GM12878 (cell line): ENCODE results near the gene ACD. TPM values are rescaled to one million over a fixed set of nuclear protein-coding genes. Genes with fewer than 3 reads are reported as not detected.

Source experiments
- ATAC-seq: fragments of 200-7000 bp; cut with Tn5 transposase; 3 replicates; pipeline ENCODE4 v1.9.1; 2020; ENCODE audit warnings: mild to moderate bottlenecking, moderate library complexity
- BruUV-seq: library from RNA; stranded (reverse); fragments of 400-500 nt; replicated peaks from 2 replicates; lab custom pipeline; 2021; lab: Mats Ljungman, UMichigan
- CTCF ChIA-PET: fragments of 300-600 bp; sonication (Branson Sonifier 250); formaldehyde crosslinking; extraction: SDS; loops from one replicate; lab custom pipeline; 2021; ENCODE audit warnings: inconsistent platforms; lab: Yijun Ruan, JAX
- POLR2A ChIA-PET: fragments of 350-600 bp; formaldehyde crosslinking; extraction: SDS; loops from one replicate; lab custom pipeline; 2021; ENCODE audit warnings: inconsistent platforms; lab: Charles Lee
- RAD21 ChIA-PET: fragments of 300-600 bp; sonication (Branson Sonifier 250); formaldehyde crosslinking; loops from one replicate; lab custom pipeline; 2023; ENCODE audit warnings: antibody characterized with exemption; ENCODE audit not compliant: unreplicated experiment; lab: Charles Lee
- SMC1A ChIA-PET: fragments of 300-600 bp; sonication (Branson Sonifier 250); formaldehyde crosslinking; loops from one replicate; lab custom pipeline; 2023; ENCODE audit not compliant: unreplicated experiment, uncharacterized antibody; lab: Charles Lee
- DNase-seq: peaks from one replicate; pipeline ENCODE4 v3.0.0-alpha.2; 2011; ENCODE audit warnings: low read depth, low spot score
- FAIRE-seq: peaks from 3 replicates; lab custom pipeline; 2011; peaks lifted over from hg19 to GRCh38; lab: Jason Lieb, UNC
- H2AFZ ChIP-seq: 2 replicates; pipeline ENCODE4 v1.6.0; 2011; ENCODE audit warnings: low read depth, low read length, control low read depth; ENCODE audit not compliant: control insufficient read depth
- H3K27ac ChIP-seq: 2 replicates; pipeline ENCODE4 v1.5.1; 2011; ENCODE audit warnings: control low read depth; ENCODE audit not compliant: control insufficient read depth, insufficient read depth
- H3K27me3 ChIP-seq, 2 experiments: replicated peaks in 1 of 2; 2 replicates each; pipeline versions ENCODE4 v1.6.0 to v1.6.1; 2011; ENCODE audit warnings: low read length in 1 of 2; ENCODE audit not compliant: control insufficient read depth in 2 of 2, insufficient read depth in 2 of 2
- H3K36me3 ChIP-seq, 2 experiments: 2 replicates each; pipeline ENCODE4 v1.5.1; 2011; ENCODE audit warnings: low read length in 1 of 2; ENCODE audit not compliant: control insufficient read depth in 2 of 2, insufficient read depth in 2 of 2
- H3K4me1 ChIP-seq: 2 replicates; pipeline ENCODE4 v1.6.1; 2011; ENCODE audit warnings: mild to moderate bottlenecking, low read length, moderate library complexity, mixed read lengths; ENCODE audit not compliant: control insufficient read depth, insufficient read depth
- H3K4me2 ChIP-seq: 2 replicates; pipeline ENCODE4 v1.6.0; 2011; ENCODE audit warnings: control low read depth; ENCODE audit not compliant: control insufficient read depth, insufficient read depth
- H3K4me3 ChIP-seq: fragments of 200-600 bp; sonication (generic); 2 replicates; pipeline ENCODE4 v1.5.1; 2016
- H3K79me2 ChIP-seq: 2 replicates; pipeline ENCODE4 v1.6.0; 2011; ENCODE audit warnings: low read length; ENCODE audit not compliant: control insufficient read depth, insufficient read depth
- H3K9ac ChIP-seq: 2 replicates; pipeline ENCODE4 v1.8.0; 2011; ENCODE audit warnings: low read length, control low read depth, mixed read lengths; ENCODE audit not compliant: control insufficient read depth, insufficient read depth
- H3K9me3 ChIP-seq: replicated peaks from 3 replicates; pipeline ENCODE4 v1.5.1; 2011; ENCODE audit warnings: mild to moderate bottlenecking, low read length; ENCODE audit not compliant: control insufficient read depth, insufficient read depth
- H4K20me1 ChIP-seq: 2 replicates; pipeline ENCODE4 v1.6.0; 2011; ENCODE audit not compliant: control insufficient read depth, insufficient read depth
- CBX3 ChIP-seq: fragments of 200-600 bp; sonication (generic); IDR thresholded peaks from 2 replicates; pipeline ENCODE4 v1.6.1; 2016; ENCODE audit warnings: low read depth, borderline replicate concordance
- CHD1 ChIP-seq: IDR thresholded peaks from 2 replicates; pipeline ENCODE4 v1.6.1; 2012; ENCODE audit warnings: low read depth, low read length, improper control_type of control experiment
- NFYA ChIP-seq: IDR thresholded peaks from 2 replicates; pipeline ENCODE4 v1.6.1; 2011; ENCODE audit warnings: low read depth, mild to moderate bottlenecking, low read length, improper control_type of control experiment, borderline replicate concordance
- PML ChIP-seq: IDR thresholded peaks from 2 replicates; pipeline ENCODE4 v1.6.1; 2012; ENCODE audit warnings: low read length, inconsistent platforms
- POU2F2 ChIP-seq: IDR thresholded peaks from 3 replicates; pipeline ENCODE4 v1.6.1; 2011; ENCODE audit warnings: low read depth, mild to moderate bottlenecking, low read length, borderline replicate concordance
- SIN3A ChIP-seq: IDR thresholded peaks from 2 replicates; pipeline ENCODE4 v1.6.1; 2012; ENCODE audit warnings: low read depth, low read length, improper control_type of control experiment
- TBL1XR1 ChIP-seq: IDR thresholded peaks from 2 replicates; pipeline ENCODE4 v1.6.1; 2012; ENCODE audit warnings: low read depth, low read length, improper control_type of control experiment
- WRNIP1 ChIP-seq: IDR thresholded peaks from 2 replicates; pipeline ENCODE4 v1.6.1; 2011; ENCODE audit warnings: low read depth, low read length, improper control_type of control experiment, borderline replicate concordance
- ZNF217 ChIP-seq: fragments of 450-650 bp; IDR thresholded peaks from 2 replicates; pipeline ENCODE4 v1.6.1; 2017; ENCODE audit warnings: antibody characterized with exemption, mild to moderate bottlenecking
- WGBS: methylation state at CpG from one replicate; pipeline ENCODE4 v1.1.6; 2016; ENCODE audit warnings: low lambda C conversion rate; ENCODE audit not compliant: insufficient replicate concordance, insufficient coverage; ENCODE audit errors: missing lambda C conversion rate; 5-methylcytosine and 5-hydroxymethylcytosine counted together
- in situ Hi-C: fragments of 300-500 bp; cut with MboI; formaldehyde crosslinking; loops from 9 replicates; pipeline ENCODE4 v1.14.3; 2018; ENCODE audit warnings: mixed read lengths
- intact Hi-C: fragments of 100-400 bp; cut with micrococcal nuclease; formaldehyde crosslinking; loops from one replicate; pipeline ENCODE4 v1.14.2; 2022; ENCODE audit not compliant: unreplicated experiment
- polyA plus RNA-seq, 11 experiments: library from polyadenylated mRNA; depleted of rRNA in 4 of 11; unstranded in 6 of 11; stranded (reverse) in 5 of 11; fragments of >200 nt; fragmentation: Nextera tagmentation in 4 of 11; fragmentation: Illumina TruSeq in 1 of 11; extraction: Ambion mirVana in 4 of 11; extraction: Trizol in 1 of 11; gene quantifications; 1 replicate in 1 of 11; 2 replicates in 10 of 11; pipeline versions ENCODE4 v1.2.1 to v1.2.3, GENCODE V29; 2011 to 2016; ENCODE audit warnings: inconsistent platforms in 2 of 11, missing spikeins in 2 of 11, low read depth in 1 of 11
- total RNA-seq, 4 experiments: library from RNA; depleted of rRNA in 3 of 4; stranded (reverse); fragments of >200 nt in 3 of 4; fragmentation: Illumina TruSeq in 1 of 4; extraction: Trizol in 1 of 4; gene quantifications; 2 replicates each; pipeline versions ENCODE4 v1.2.1 to v1.2.3, GENCODE V29; 2013 to 2021
- TF ChIP-seq, protein P1 (sequence below): fragments of 450-650 bp; formaldehyde crosslinking; IDR thresholded peaks from 2 replicates; pipeline ENCODE4 v1.4.0; 2022; ENCODE audit warnings: mild to moderate bottlenecking, moderate library complexity
- TF ChIP-seq, protein P2 (sequence below): IDR thresholded peaks from 2 replicates; pipeline ENCODE4 v1.6.1; 2011; ENCODE audit warnings: borderline replicate concordance, low read depth, mild to moderate bottlenecking, moderate library complexity, low read length; ENCODE audit not compliant: insufficient read depth, poor library complexity, severe bottlenecking
- TF ChIP-seq, protein P3 (sequence below): fragments of 150-350 bp; IDR thresholded peaks from 2 replicates; pipeline ENCODE4 v1.6.1; 2014; ENCODE audit warnings: mild to moderate bottlenecking, low read depth, low read length

The ACD gene
- total and polyA plus RNA-seq, 10 of the 15 experiments (the other 5 are each of a cell fraction or from before 2014, with no cell fraction given) = 2.9 to 46.7 (median 23.9) TPM

DNA sequence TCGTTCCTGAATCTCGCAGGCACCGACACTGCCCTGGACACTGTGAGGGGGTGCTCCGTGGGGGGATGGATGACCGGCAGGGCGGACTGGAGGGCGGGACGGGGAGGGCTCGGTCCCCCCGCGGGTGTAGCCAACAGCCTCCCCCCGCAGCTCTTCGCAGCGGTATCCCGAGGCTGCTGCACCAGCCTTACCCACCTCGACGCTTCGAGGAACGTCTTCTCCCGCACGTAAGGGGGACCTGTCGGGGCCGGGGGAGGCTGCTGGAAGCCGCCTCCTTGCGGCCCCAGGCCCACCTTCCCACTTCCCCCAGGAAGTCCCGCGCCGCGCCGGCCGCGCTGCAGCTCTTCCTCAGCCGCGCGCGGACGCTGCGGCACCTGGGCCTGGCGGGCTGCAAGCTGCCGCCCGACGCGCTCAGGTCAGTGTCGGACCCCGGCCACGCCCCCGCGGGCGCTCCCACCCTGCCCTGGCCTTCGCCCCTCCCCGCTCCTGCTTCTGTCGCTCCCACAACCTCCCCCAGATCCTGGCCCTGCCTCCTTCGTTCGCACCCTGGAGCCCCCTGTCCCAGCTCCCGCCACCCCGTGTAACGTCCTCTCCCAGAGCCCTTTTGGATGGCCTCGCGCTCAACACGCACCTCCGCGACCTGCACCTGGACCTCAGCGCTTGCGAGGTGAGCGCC is 11.8 kb downstream of the ACD start:
- SMC1A ChIA-PET = no interaction called here
- Histone ChIP-seq H3K9me3 (no peaks in the 10 kb centered on the region), H3K9ac (no peak overlapping the region), H2AFZ (no peak overlapping the region), H3K4me2 (no peak overlapping the region), H3K4me1 (peaks cover 11% of the 10 kb centered on the region; the same call in 1 of the 2 replicates), H4K20me1 (no peaks in the 10 kb centered on the region), H3K27ac (no peak overlapping the region), H3K79me2 (peaks cover 11% of the 10 kb centered on the region), H3K4me3 (no peak overlapping the region), H3K36me3 (peaks cover 0 to 3% of the 10 kb centered on the region in 2 experiments; a peak in 3 of 4 replicates), H3K27me3 (no peaks in the 10 kb centered on the region)
- BruUV-seq = no TSS peak
- DNase-seq = no peak
- ATAC-seq = no peak
- in situ Hi-C loops = no loop called here
- TF ChIP-seq, protein P1, sequence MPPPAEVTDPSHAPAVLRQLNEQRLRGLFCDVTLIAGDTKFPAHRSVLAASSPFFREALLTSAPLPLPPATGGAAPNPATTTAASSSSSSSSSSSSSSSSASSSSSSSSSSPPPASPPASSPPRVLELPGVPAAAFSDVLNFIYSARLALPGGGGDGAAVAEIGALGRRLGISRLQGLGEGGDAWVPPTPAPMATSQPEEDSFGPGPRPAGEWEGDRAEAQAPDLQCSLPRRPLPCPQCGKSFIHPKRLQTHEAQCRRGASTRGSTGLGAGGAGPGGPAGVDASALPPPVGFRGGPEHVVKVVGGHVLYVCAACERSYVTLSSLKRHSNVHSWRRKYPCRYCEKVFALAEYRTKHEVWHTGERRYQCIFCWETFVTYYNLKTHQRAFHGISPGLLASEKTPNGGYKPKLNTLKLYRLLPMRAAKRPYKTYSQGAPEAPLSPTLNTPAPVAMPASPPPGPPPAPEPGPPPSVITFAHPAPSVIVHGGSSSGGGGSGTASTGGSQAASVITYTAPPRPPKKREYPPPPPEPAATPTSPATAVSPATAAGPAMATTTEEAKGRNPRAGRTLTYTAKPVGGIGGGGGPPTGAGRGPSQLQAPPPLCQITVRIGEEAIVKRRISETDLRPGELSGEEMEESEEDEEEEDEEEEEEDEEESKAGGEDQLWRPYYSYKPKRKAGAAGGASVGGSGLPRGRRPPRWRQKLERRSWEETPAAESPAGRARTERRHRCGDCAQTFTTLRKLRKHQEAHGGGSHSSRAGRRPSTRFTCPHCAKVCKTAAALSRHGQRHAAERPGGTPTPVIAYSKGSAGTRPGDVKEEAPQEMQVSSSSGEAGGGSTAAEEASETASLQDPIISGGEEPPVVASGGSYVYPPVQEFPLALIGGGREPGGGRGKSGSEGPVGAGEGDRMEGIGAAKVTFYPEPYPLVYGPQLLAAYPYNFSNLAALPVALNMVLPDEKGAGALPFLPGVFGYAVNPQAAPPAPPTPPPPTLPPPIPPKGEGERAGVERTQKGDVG (CRISPR knock-in tag) = no peak
- TF ChIP-seq WRNIP1 = no peak
- no peak for TF ChIP-seq ZNF217
- TF ChIP-seq, protein P2, sequence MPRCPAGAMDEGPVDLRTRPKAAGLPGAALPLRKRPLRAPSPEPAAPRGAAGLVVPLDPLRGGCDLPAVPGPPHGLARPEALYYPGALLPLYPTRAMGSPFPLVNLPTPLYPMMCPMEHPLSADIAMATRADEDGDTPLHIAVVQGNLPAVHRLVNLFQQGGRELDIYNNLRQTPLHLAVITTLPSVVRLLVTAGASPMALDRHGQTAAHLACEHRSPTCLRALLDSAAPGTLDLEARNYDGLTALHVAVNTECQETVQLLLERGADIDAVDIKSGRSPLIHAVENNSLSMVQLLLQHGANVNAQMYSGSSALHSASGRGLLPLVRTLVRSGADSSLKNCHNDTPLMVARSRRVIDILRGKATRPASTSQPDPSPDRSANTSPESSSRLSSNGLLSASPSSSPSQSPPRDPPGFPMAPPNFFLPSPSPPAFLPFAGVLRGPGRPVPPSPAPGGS = no peak
- no peak for TF ChIP-seq SIN3A
- no peak for TF ChIP-seq POU2F2
- TF ChIP-seq, protein P3, sequence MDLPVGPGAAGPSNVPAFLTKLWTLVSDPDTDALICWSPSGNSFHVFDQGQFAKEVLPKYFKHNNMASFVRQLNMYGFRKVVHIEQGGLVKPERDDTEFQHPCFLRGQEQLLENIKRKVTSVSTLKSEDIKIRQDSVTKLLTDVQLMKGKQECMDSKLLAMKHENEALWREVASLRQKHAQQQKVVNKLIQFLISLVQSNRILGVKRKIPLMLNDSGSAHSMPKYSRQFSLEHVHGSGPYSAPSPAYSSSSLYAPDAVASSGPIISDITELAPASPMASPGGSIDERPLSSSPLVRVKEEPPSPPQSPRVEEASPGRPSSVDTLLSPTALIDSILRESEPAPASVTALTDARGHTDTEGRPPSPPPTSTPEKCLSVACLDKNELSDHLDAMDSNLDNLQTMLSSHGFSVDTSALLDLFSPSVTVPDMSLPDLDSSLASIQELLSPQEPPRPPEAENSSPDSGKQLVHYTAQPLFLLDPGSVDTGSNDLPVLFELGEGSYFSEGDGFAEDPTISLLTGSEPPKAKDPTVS = no peak
- TF ChIP-seq TBL1XR1 = no peak
- no peak for TF ChIP-seq CBX3
- TF ChIP-seq CHD1 = no peak
- TF ChIP-seq NFYA = no peak
- no peak for TF ChIP-seq PML
- whole genome bisulfite sequencing = 99% methylated on average over 32 of the region's 65 CpGs
- no peak for FAIRE-seq
- CTCF ChIA-PET = interaction anchor here (1.5 kb wide), 1 partner anchor 12 kb away, joined by 4 read pairs; the partner anchor contains the start of gene ACD
- intact Hi-C loops = no loop called here
- RAD21 ChIA-PET = interaction anchor here (0.9 kb wide), 1 partner anchor 22 kb away, joined by 3 read pairs; no protein-coding TSS in a partner anchor
- POLR2A ChIA-PET = no interaction called here
